NT2/D1 (cell line): ENCODE results near the gene PBOV1.

Experiments
- DNase-seq: peaks from one replicate; pipeline ENCODE4 v3.0.0-alpha.2; 2011; ENCODE audit warnings: low read depth, low spot score
- H3K27me3 ChIP-seq: 2 replicates; pipeline ENCODE4 v1.6.0; 2011; ENCODE audit warnings: mild to moderate bottlenecking; ENCODE audit not compliant: insufficient read length, insufficient read depth
- H3K36me3 ChIP-seq: 2 replicates; pipeline ENCODE4 v1.6.1; 2011; ENCODE audit warnings: mild to moderate bottlenecking, low read length, mixed read lengths; ENCODE audit not compliant: insufficient read depth, insufficient read length
- H3K4me1 ChIP-seq: 2 replicates; pipeline ENCODE4 v1.5.1; 2011; ENCODE audit not compliant: insufficient read depth, insufficient read length
- H3K4me3 ChIP-seq: 2 replicates; pipeline ENCODE4 v1.5.1; 2011; ENCODE audit warnings: low read depth; ENCODE audit not compliant: insufficient read length
- H3K9ac ChIP-seq: 2 replicates; pipeline ENCODE4 v1.6.0; 2011; ENCODE audit warnings: low read depth; ENCODE audit not compliant: insufficient read length
- H3K9me3 ChIP-seq: 2 replicates; pipeline ENCODE4 v1.5.1; 2011; ENCODE audit warnings: mild to moderate bottlenecking, low read length; ENCODE audit not compliant: insufficient read depth
- SUZ12 ChIP-seq: IDR thresholded peaks from 2 replicates; pipeline ENCODE4 v1.6.1; 2011; ENCODE audit not compliant: insufficient read length, insufficient read depth; ENCODE audit errors: extremely low read depth
- YY1 ChIP-seq: IDR thresholded peaks from 2 replicates; pipeline ENCODE4 v1.6.1; 2011; ENCODE audit not compliant: insufficient read length, insufficient read depth
- ZNF274 ChIP-seq: IDR thresholded peaks from 2 replicates; pipeline ENCODE4 v1.6.1; 2011; ENCODE audit warnings: mild to moderate bottlenecking, low read depth, low read length

The PBOV1 gene

GRCh38 chr6:138246650-138247440, 28.6 kb upstream of the PBOV1 start:
- DNase-seq = no peak
- no peak overlapping the region for H3K9ac ChIP-seq

GRCh38 chr6:138245751-138246150, 27.5 kb upstream of the PBOV1 start:
- Histone ChIP-seq H3K9ac (no peak overlapping the region), H3K4me3 (no peak overlapping the region), H3K27me3 (no peaks in the 10 kb centered on the region), H3K36me3 (no peaks in the 10 kb centered on the region), H3K4me1 (no peaks in the 10 kb centered on the region), H3K9me3 (no peaks in the 10 kb centered on the region)
- TF ChIP-seq SUZ12 = no peak
- no peak for TF ChIP-seq YY1
- no peak for TF ChIP-seq ZNF274
- DNase-seq = no peak

More at GRCh38 chr6:138246650-138247440, 28.6 kb upstream of the PBOV1 start:
- TF ChIP-seq YY1 = no peak
- TF ChIP-seq SUZ12 = no peak
- no peak for TF ChIP-seq ZNF274
- Histone ChIP-seq H3K4me3 (no peak overlapping the region), H3K4me1 (no peaks in the 10 kb centered on the region), H3K27me3 (no peaks in the 10 kb centered on the region), H3K36me3 (no peaks in the 10 kb centered on the region), H3K9me3 (no peaks in the 10 kb centered on the region)

GRCh38 chr6:138242987-138243592, 24.8 kb upstream of the PBOV1 start:
- Histone ChIP-seq H3K36me3 (no peaks in the 10 kb centered on the region), H3K9me3 (no peaks in the 10 kb centered on the region), H3K27me3 (no peaks in the 10 kb centered on the region), H3K4me3 (no peak overlapping the region), H3K4me1 (no peaks in the 10 kb centered on the region), H3K9ac (no peak overlapping the region)
- no peak for DNase-seq
- TF ChIP-seq ZNF274 (no peak), YY1 (no peak), SUZ12 (no peak)

GRCh38 chr6:138241934-138242333, 23.6 kb upstream of the PBOV1 start:
- no peak for DNase-seq

GRCh38 chr6:138241381-138241780, 23.1 kb upstream of the PBOV1 start:
- no peak overlapping the region for H3K4me3 ChIP-seq
- H3K36me3 ChIP-seq = no peaks in the 10 kb centered on the region
- TF ChIP-seq ZNF274 (no peak), SUZ12 (no peak), YY1 (no peak)
- DNase-seq = no peak
- H3K27me3 ChIP-seq = no peaks in the 10 kb centered on the region
- H3K9me3 ChIP-seq = no peaks in the 10 kb centered on the region
- H3K9ac ChIP-seq = no peak overlapping the region
- H3K4me1 ChIP-seq = no peaks in the 10 kb centered on the region

More at GRCh38 chr6:138241934-138242333, 23.6 kb upstream of the PBOV1 start:
- Histone ChIP-seq H3K27me3 (no peaks in the 10 kb centered on the region), H3K9me3 (no peaks in the 10 kb centered on the region), H3K4me3 (no peak overlapping the region), H3K36me3 (no peaks in the 10 kb centered on the region), H3K4me1 (no peaks in the 10 kb centered on the region), H3K9ac (no peak overlapping the region)
- TF ChIP-seq ZNF274 = no peak
- no peak for TF ChIP-seq SUZ12
- no peak for TF ChIP-seq YY1

- TF ChIP-seq ZNF274 (no peak), SUZ12 (no peak), YY1 (no peak)
- Histone ChIP-seq H3K9ac (no peak overlapping the region), H3K27me3 (no peaks in the 10 kb centered on the region), H3K36me3 (no peaks in the 10 kb centered on the region), H3K4me1 (no peaks in the 10 kb centered on the region), H3K9me3 (no peaks in the 10 kb centered on the region), H3K4me3 (no peak overlapping the region)
- no peak for DNase-seq
Measured at GRCh38 chr6:138240476-138241245, 22.4 kb upstream of the PBOV1 start.

- no peaks in the 10 kb centered on the region for H3K36me3 ChIP-seq
- TF ChIP-seq YY1 = no peak
- no peak for DNase-seq
Measured at GRCh38 chr6:138239774-138240173, 21.5 kb upstream of the PBOV1 start.

More at GRCh38 chr6:138239774-138240173, 21.5 kb upstream of the PBOV1 start:
- no peaks in the 10 kb centered on the region for H3K9me3 ChIP-seq
- H3K9ac ChIP-seq = no peak overlapping the region
- no peaks in the 10 kb centered on the region for H3K27me3 ChIP-seq
- H3K4me3 ChIP-seq = no peak overlapping the region
- H3K4me1 ChIP-seq = no peaks in the 10 kb centered on the region
